ENCODE results near the gene ADAMTS12.
A peak's percentile ranks its signal among the peaks of the same experiment; 100 is the strongest.

Gene ADAMTS12

GRCh38 chr5:33745101-33745770 lies 146.6 kb downstream of the ADAMTS12 start:
- DNase-seq, result no peak

DNA sequence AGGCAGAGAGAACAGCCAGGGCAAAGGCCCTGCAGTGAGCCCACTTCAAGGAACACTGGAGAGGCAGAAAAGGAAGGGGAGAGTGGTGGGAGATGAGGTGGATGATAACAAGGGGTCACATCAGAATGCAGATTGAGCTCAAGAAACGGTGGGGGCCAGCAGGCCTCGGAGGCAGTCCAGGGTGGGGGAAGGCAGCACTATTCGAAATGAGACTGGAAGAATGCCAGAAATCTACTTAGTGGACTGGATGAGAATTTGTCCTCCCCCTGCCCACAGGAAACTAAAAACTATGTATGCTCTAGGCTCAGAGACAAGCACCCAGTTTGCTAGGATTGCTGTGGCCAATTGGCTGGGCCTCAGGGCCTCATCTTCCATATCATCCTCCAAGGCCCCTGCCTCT lies 148.7 kb downstream of the ADAMTS12 start:
- DNase-seq, result no peak

DNA sequence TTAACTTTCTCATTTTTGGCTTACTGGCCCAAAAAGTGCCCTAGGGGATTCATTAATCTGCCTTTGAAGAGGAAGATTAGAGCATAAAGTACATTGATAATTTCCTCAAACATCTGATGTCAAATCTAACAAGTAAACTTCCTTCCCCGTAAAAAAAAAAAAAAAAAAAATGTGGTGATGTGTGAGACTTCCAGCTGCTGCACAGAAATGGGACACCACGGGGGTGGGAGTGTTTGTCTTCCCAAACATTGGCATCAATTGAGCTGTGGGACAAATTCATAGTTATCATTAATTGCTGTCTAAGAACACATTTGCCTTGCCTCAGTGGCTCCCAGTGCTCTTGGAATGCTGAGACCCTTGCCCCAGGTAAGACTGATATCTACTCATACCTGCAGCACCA lies 149.6 kb downstream of the ADAMTS12 start:
- DNase-seq, result peak in 1 of 2 experiments; percentile 15

DNA sequence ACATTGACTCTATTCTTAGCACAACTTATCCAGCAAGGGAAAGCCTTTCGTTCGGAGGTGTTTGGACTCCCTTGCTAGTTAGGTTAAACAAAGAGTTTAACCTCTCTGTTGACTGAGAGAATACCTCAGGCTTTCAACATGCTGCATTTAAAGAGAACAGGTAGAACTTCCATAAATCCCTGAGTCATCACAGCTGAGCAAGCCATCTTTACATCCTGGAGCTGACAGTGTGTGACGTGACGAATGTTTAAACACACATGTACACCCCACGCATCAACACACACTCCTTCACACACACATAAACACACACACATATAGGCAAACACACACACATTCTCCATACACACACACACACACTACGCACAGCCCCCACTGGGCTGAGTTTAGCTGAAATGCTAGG lies 152.8 kb downstream of the ADAMTS12 start:
- no peak for DNase-seq

DNA sequence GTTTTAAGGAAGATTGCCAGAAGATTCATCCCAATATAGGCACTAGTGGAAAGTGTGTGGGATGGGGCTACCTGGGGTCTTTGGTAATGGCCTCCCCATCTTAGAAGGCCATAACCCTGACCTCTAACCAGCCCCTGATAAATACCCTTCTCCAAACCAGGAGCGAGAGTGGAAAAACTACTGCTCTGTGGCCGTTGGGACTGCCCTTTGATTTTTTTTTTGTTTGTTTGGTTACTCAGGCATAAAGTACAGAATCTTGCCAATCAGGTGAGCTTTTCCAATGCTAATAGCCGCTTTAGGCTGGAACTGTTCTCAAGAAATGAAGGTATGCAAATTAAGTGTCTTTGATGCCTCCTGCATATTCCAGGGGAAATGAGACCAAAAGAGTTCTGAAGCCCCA lies 153.7 kb downstream of the ADAMTS12 start:
- no peak for DNase-seq

DNA sequence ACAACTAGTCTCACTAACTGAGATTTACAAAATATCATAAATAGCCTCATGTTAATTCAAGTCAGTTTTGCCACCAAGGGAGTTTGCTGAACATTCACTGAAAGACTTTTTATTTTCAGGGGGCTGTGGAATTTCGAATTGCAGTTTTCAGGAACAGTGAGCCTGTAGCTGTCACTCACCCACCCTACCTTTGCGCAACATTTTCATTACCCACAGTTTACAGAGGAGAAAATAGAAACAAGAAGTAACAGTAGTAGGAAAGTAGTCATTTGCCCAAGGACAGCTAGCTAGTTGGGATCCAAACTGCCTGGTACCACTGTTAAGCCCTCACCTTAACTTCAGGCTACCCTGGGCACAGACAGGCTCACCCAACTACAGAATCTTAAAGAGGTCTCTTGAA lies 154.1 kb downstream of the ADAMTS12 start:
- no peak for DNase-seq

- DNase-seq, result no peak
Measured at GRCh38 chr5:33737284-33737683, 154.5 kb downstream of the ADAMTS12 start.

DNA sequence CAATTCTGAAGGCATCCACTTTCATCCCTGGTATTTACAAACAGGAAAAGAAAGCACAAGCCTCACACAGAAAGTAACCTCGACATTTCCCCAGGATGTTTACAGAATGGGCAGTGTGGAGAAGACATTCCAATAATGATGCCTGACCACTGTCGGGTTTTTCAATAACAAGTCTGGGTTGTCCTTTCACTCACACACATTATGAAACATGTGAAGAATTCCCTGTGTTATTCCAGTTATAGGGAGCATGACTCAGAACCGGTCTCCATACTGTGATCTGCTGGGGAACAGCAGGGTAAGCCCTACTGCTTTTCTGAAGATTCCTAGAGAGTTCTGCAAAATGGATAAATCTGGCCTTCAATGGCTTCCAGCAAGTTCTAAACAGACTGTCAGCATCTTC lies 155.3 kb downstream of the ADAMTS12 start:
- no peak for DNase-seq

- DNase-seq, result no peak
Measured at GRCh38 chr5:33735072-33735471, 156.7 kb downstream of the ADAMTS12 start.

DNA sequence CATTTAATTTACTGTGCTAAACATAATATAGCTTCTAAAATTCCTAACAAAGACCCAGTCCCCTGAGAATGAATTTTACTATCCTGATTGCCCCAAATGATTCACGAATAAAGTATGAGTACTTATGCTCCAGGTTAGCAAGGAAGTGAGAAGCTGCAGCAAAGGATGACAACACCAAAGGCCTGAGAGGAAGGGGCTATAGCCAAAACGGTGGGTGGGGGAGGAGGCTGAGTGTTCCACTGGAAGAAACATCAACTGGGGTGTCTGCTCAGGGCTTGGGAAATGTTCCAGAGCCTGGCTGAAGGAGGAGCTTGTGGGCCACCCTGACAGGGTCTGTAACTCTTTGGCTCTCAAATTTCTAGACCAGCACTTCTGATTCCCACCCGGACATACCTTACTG lies 157.3 kb downstream of the ADAMTS12 start:
- no peak for DNase-seq

GRCh38 chr5:33733225-33733624 lies 158.6 kb downstream of the ADAMTS12 start:
- DNase-seq, result no peak

GRCh38 chr5:33726422-33727165 lies 165.2 kb downstream of the ADAMTS12 start:
- DNase-seq, result no peak

- DNase-seq, result peak in 1 of 2 experiments; percentile 11
Measured at GRCh38 chr5:33725806-33726205, 166.0 kb downstream of the ADAMTS12 start.

- DNase-seq, result no peak
Measured at GRCh38 chr5:33721491-33722200, 170.1 kb downstream of the ADAMTS12 start.

GRCh38 chr5:33720176-33720575 lies 171.6 kb downstream of the ADAMTS12 start:
- DNase-seq, result no peak

DNA sequence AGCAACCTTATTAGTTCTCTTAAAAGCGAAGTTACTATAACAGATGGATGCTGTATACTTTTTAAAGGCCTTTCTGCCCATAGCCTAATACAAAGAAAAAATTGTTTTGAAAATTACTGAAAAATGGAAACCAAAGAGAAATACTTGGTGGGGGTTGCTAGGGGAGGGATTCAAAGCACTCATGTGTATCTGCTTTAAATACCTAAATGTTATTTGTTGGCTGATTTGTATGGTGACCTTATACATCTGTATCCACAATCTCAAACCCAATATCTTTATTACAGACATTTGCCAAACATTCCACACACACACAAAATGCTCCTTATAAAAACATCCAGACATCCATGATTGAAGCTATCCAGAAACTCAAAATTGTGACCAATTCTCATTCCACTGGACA lies 172.0 kb downstream of the ADAMTS12 start:
- no peak for DNase-seq

GRCh38 chr5:33715661-33716060 lies 176.1 kb downstream of the ADAMTS12 start:
- DNase-seq, result no peak

- DNase-seq, result no peak
Measured at GRCh38 chr5:33713136-33713765, 178.5 kb downstream of the ADAMTS12 start.

DNA sequence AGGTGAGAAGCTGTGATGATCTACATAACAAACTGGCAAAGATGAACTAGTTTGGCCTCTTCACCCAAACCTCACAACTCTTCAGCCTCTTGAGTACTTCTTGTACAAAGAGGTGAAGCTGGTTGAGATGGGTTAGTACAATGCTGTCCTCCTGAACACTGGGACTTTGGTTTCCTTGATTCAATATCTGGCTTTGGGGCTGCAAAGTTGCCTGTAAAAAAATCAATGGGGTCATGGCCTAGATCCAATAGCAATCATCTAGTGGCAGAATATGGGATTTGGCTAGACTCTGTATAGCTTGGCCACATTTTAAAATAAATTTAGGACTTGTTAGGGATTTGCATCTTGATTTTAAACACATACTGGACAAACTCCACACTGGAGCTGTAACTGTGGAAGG lies 179.1 kb downstream of the ADAMTS12 start:
- no peak for DNase-seq

DNA sequence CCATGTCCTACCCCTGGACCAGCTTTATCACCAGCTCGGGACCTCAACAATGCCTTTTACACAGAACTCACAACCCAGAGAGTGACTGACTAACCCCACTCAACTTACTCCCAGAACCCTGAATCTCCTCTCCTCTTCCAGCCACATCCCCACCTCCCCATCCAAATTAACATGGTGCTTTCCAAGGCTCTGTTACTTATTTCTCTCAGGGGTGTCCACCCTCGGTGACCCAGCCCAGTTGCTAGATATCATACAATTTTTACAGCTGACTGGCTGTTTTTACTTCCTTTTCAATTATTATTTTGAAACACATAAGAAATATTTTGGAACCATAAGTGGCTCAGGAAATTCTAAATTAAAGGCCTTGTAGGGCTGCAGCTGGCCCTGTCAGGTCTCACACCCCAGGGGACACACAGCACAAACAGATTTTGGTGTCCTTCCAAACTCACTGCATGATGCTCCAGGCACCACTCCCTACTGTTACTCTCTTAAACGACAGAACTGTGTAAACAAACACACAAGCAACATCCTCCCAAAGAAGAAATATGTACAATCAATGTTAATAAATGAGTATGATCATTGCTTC lies 180.6 kb downstream of the ADAMTS12 start:
- DNase-seq, result no peak

DNA sequence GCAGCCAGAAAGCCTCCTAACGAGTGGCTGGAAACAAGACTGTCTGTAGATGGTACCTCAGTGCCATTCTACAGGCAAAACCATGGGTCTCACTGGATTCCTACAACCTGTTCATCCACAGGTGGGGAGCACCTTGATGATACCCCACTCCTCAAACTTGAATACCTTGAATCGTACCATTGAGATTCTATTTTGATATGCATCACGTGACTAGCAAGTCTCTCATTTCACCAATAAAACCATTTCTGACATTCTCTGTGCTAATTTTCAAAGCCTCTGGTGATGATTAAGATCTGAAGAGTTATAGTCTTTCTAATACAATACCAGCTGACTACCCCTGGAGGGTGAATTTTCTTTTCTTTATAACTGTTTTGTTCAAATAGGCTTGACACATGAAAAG lies 188.9 kb downstream of the ADAMTS12 start:
- DNase-seq, result no peak

DNA sequence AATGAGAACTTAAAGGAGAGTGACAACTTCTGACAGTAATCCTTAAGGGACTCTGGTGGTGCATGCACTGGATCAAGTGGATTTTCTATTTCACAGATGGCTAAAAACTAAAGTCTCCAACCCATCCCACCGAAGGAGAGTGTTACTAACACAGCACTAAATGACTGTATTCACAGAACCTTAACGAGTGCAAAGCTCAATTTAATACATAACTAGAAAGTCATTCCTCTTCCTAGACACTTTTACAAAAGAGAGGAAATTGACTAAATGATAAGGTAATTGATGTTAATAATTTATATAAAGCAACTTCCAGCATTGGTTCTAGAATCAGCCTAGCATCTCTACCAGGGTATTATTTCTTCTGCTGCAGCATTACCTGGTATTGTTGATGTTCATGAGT lies 189.8 kb downstream of the ADAMTS12 start:
- DNase-seq, result no peak

DNA sequence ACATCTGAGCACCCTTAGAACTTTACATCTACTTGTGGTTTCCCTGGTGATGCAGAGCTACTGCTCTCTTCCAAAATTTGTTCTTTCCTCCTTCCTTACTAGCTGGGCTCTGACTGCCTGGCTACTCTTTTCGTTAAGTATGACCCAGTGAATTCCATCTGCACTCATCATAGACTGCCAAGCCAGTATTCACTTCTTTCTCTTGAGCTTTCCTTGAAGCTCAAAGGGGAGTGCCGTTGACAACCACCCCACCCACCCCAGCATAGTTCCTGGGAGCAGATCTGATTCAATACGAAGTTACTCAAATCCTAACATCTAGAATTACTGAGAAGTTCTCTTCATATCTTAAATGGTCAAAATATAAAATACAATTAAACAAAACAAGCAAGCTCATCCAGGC lies 190.5 kb downstream of the ADAMTS12 start:
- no peak for DNase-seq
